ENCODE measurements around the gene COX4I2. TPM values are rescaled to one million over a fixed set of nuclear protein-coding genes. Genes with fewer than 3 reads are reported as not detected.
"Not testable (repeated sequence)": the region's sequence is repeated elsewhere in the genome, so short reads cannot be mapped to it uniquely, and the experiment has no call there.

COX4I2 gene
- total RNA-seq, 4 donors from 2014 or later = 0.83 to 3.1 (median 2.6) TPM; not detected in 1

DNA sequence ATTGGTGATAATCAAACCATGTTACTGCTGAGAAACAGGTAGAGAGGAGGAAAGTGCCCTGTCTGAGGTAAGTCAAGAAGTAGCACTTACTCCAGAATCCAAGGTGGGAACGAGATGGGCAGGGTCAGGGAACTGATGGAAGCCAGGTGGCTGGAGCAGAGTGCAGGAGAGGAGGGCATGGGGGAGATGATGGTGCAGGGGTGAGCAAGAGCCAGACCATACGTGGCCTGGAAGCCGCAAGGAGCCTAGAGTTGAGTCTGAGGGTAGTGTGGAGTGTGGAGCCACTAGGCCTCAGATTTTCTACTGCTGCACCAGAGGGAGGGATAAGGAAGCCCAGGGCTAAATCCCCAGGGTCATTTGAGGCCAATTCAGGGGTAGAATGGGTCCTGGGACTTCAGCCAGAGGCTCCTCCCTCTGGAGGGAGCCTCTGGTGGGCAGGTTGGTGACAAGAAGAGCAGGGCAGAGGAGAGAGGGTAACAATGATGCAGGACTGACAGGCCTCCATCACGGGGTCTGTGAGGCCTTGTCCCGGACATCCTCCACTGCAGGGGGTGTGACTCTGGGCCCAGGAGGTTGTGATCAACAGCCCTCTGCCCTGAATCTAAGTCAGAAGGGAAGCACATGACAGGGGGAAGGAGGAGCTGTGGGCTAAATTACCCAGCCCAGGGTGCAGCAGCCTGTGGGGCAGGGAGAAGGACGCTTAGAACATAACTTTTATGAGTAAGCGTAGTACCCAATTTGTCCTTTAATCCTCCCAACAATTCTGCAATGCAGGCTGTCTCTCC lies 28.7 kb downstream of the COX4I2 start:
- no peaks in the 10 kb centered on the region for H3K27me3 ChIP-seq
- peaks cover 0 to 65% (median 13%) of the 10 kb centered on the region in 3 donors for H3K36me3 ChIP-seq
- H3K4me1 ChIP-seq = peaks cover 42 to 96% (median 71%) of the 10 kb centered on the region in 3 donors
- DNase-seq = no peak
- no peak overlapping the region for H3K4me3 ChIP-seq
- WGBS, 2 donors = 61 to 78% methylated on average over 6 to 7 of the region's 7 CpGs
- H3K9me3 ChIP-seq = no peaks in the 10 kb centered on the region
- TF ChIP-seq POLR2A (IDR thresholded peaks at IDR 0.05) = no peak
- TF ChIP-seq, protein P1, sequence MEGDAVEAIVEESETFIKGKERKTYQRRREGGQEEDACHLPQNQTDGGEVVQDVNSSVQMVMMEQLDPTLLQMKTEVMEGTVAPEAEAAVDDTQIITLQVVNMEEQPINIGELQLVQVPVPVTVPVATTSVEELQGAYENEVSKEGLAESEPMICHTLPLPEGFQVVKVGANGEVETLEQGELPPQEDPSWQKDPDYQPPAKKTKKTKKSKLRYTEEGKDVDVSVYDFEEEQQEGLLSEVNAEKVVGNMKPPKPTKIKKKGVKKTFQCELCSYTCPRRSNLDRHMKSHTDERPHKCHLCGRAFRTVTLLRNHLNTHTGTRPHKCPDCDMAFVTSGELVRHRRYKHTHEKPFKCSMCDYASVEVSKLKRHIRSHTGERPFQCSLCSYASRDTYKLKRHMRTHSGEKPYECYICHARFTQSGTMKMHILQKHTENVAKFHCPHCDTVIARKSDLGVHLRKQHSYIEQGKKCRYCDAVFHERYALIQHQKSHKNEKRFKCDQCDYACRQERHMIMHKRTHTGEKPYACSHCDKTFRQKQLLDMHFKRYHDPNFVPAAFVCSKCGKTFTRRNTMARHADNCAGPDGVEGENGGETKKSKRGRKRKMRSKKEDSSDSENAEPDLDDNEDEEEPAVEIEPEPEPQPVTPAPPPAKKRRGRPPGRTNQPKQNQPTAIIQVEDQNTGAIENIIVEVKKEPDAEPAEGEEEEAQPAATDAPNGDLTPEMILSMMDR (IDR thresholded peaks at IDR 0.05) = no peak
- H3K27ac ChIP-seq = peak overlapping the region; percentile 6 to 83 (median 74)
- intact Hi-C loops (cut with DNase I) = no loop called here

DNA sequence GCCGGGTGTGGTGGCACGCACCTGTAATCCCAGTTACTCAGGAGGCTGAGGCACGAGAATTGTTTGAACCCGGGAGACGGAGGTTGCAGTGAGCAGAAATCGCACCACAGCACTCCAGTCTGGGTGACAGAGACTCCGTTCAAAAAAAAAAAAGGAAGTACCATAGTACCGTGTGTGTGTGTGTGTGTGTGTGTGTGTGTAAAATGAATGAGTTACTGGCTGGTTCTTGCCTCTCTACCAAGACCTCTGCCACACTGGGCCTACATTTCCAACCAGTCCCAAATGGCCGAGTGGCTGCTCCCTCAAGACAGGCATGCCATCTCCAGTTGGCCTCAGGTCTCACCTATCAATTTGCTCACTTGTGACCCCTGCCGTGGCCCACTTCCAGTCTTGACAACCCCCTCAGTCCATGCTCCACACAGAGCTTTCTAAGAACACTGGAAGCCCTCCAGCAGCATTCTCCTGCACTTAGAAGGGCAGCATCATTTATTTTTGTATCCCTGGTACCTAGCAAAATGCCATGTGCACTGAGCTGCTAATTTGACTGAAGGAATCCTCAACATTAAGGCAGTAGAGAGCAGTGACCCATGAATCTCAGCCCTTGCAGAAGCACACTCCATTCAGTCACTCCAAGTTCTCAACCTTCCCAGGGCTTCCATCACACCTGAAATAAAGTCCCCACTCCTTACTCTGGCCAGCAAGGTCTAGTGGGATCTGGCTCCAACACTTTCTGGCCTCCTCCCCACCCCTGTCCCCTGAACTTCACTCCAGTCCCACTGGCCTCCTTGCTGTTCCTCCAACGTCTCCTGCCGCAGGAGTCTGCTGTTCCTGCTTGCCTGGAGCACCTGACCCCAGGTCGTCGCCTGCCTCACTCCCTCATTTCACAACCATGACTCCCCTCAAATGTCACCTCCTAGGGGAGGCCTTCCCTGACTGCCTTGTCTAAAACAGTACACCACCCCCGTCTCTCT lies 29.9 kb downstream of the COX4I2 start:
- DNase-seq = no peak
- WGBS, 2 donors = 73 to 82% methylated on average over 15 of the region's 15 CpGs
- Histone ChIP-seq H3K4me3 (no peak overlapping the region), H3K27me3 (no peaks in the 10 kb centered on the region), H3K9me3 (no peaks in the 10 kb centered on the region), H3K4me1 (peaks cover 38 to 93% (median 74%) of the 10 kb centered on the region in 3 donors), H3K27ac (peak overlapping the region in 3 of 4 donors; percentile 82 to 86 (median 83)), H3K36me3 (peaks cover 0 to 68% (median 13%) of the 10 kb centered on the region in 3 donors)
- intact Hi-C loops (cut with DNase I) = no loop called here
- TF ChIP-seq, protein P1 (IDR thresholded peaks at IDR 0.05) = no peak
- TF ChIP-seq POLR2A (IDR thresholded peaks at IDR 0.05) = no peak

DNA sequence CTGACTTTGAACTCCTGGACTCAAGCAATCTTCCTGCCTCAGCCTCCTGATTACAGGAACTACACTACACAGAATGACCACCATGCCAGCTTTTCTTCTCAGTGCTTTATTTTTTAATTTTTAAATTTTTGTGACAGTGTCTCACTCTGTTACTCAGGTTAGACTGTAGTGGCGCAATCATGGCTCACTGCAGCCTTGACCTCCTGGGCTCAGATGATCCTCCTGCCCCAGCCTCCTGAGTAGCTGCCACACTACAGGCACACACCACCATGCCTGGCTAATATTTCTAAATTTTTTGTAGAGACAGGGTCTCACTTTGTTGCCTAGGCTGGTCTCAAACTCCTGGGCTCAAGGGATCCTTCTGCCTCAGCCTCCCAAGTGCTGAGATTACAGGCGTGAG lies 31.2 kb downstream of the COX4I2 start:
- Histone ChIP-seq H3K4me1 (peaks cover 37 to 98% (median 85%) of the 10 kb centered on the region in 3 donors), H3K27ac (peak overlapping the region; percentile 52 to 86 (median 84)), H3K36me3 (peaks cover 0 to 63% (median 13%) of the 10 kb centered on the region in 3 donors)
- H3K4me3 ChIP-seq; H3K27me3 ChIP-seq; DNase-seq; intact Hi-C loops (cut with DNase I); H3K9me3 ChIP-seq: not testable (repeated sequence)
- 92 to 93% methylated on average over 2 of the region's 2 CpGs for WGBS, 2 donors

DNA sequence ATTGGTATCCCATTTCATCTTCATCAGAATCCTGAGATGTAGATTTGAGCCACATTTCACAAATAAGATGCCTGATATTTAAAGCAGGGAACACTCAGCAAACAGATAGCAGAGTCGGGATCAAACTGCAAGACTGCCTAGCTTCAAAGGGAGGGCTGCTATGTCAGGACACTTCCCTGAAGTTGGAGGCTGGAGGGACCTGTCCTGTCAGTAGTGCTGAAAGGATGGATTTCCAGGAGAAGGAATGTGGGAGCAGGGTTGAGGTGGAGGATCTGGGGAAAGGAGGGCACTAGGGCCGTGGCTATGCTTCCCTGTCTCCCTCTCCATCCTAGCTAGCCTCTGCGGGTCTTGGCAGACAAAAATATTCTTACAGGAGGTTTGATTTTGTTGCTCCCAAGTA lies 32.2 kb downstream of the COX4I2 start:
- DNase-seq = no peak
- Histone ChIP-seq H3K4me3 (no peak overlapping the region), H3K27ac (peak overlapping the region; percentile 52 to 86 (median 84)), H3K4me1 (peaks cover 28 to 98% (median 86%) of the 10 kb centered on the region in 3 donors), H3K36me3 (peaks cover 0 to 54% (median 11%) of the 10 kb centered on the region in 3 donors), H3K9me3 (no peaks in the 10 kb centered on the region), H3K27me3 (no peaks in the 10 kb centered on the region)
- TF ChIP-seq, protein P1 (IDR thresholded peaks at IDR 0.05) = no peak
- no peak for TF ChIP-seq POLR2A (IDR thresholded peaks at IDR 0.05)
- intact Hi-C loops (cut with DNase I) = no loop called here
- WGBS, 2 donors = 48 to 62% methylated on average over 3 of the region's 3 CpGs

DNA sequence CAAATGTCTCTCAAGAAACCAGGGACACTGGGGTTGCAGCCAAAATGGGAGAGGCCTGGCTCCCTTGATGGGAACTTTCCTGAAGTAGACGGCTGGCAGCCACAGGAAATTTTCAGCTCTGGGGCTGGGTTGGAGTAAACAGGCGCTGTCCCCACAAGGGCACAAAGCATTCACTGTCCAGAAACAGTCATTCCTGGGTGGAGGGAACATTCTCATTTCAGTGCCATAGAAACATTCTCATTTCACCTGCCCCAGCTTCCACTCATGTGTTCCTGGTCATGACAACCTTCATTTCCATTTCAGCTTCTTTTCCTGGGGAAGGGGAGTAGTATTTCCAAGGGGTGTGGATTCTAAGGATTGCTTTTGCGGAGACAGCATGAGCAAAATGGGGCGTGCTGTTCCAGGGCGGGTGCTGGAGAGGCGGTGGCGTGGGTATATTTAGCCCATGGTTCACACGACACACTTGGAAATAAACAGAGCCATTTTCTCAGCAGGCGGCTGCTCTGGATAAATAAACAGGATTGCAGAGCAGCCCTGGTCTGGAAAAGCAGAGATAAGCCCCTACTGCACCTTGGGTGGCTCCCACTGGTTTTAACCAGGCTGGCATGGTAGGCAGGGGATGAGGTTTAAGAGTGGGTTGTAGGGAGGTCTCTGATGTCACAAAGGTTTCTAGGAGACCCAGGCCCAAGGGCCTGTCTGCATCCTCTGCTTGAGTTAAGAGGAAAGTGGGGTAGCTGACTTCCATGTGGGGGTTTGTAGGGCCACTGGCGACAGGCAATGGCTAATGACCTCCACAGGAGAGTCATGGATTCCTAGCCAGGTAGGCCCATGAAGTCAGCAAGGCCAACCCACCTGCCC lies 32.9 kb downstream of the COX4I2 start:
- 66 to 83% methylated on average over 7 to 10 of the region's 10 CpGs for WGBS, 2 donors
- Histone ChIP-seq H3K36me3 (peaks cover 0 to 47% (median 4%) of the 10 kb centered on the region in 3 donors), H3K4me1 (peaks cover 28 to 98% (median 86%) of the 10 kb centered on the region in 3 donors), H3K9me3 (no peaks in the 10 kb centered on the region), H3K27ac (peak overlapping the region; percentile 52 to 86 (median 84)), H3K4me3 (peak overlapping the region in 1 of 4 donors; percentile 28), H3K27me3 (no peaks in the 10 kb centered on the region)
- intact Hi-C loops (cut with DNase I) = no loop called here
- DNase-seq = no peak
- TF ChIP-seq POLR2A (IDR thresholded peaks at IDR 0.05) = no peak
- TF ChIP-seq, protein P1 (IDR thresholded peaks at IDR 0.05) = no peak
